ES-I3 (cell line): ENCODE results near the gene SORT1.

Source experiments
- H3K36me3 ChIP-seq: 2 replicates; pipeline ENCODE4 v1.6.1; 2013; ENCODE audit warnings: mild to moderate bottlenecking, low read length, control low read depth, moderate library complexity; ENCODE audit not compliant: insufficient read depth
- H3K4me1 ChIP-seq: 2 replicates; pipeline ENCODE4 v1.6.1; 2013; ENCODE audit warnings: mild to moderate bottlenecking, control low read depth, low read length; ENCODE audit not compliant: insufficient read depth
- H3K9ac ChIP-seq: 2 replicates; pipeline ENCODE4 v1.6.1; 2013; ENCODE audit warnings: low read depth, mild to moderate bottlenecking, low read length, moderate library complexity
- H3K9me3 ChIP-seq: 2 replicates; pipeline ENCODE4 v1.6.1; 2013; ENCODE audit warnings: mild to moderate bottlenecking, low read length, moderate library complexity; ENCODE audit not compliant: control insufficient read depth, insufficient read depth

The SORT1 gene

GRCh38 chr1:109392788-109393616, 4.7 kb downstream of the SORT1 start:
- no peaks in the 10 kb centered on the region for H3K9me3 ChIP-seq
- H3K36me3 ChIP-seq: no peaks in the 10 kb centered on the region
- H3K4me1 ChIP-seq: peaks cover 8% of the 10 kb centered on the region
- H3K9ac ChIP-seq: no peak overlapping the region

DNA sequence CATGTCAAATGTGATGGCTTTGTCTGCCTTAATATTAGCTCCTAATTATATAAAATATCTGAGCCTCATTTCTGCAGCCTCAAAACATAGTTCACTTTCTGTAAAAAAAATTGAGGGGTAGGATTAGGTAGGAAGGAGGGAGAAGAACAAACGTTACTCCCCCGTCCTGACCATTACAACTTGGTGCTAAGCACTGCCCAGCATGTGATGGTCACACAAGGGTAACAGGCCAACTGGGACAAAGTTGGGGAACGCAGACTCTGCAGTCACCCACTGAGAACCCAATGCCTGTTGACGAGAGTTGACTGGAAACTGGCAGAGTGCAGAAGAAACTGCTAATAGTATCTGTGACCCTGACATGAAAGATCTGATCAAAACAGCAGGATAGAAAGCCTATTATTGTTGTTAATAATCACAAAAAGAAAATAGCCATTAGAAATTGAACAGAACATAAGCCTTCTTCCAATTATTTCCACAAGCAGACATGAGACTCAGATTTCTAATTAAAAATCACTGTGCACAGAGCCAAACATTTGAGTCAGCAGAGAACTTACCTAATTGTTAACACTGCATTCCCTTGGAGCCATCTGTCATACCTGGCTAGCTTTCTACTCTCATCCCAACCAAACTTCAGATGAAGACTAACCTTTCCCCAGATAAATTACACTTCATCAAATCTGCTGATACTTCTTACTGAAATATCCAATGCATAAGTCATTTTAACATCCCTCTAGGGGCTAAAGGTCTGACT, 5.5 kb downstream of the SORT1 start:
- no peaks in the 10 kb centered on the region for H3K9me3 ChIP-seq
- no peak overlapping the region for H3K9ac ChIP-seq
- peaks cover 8% of the 10 kb centered on the region for H3K4me1 ChIP-seq

DNA sequence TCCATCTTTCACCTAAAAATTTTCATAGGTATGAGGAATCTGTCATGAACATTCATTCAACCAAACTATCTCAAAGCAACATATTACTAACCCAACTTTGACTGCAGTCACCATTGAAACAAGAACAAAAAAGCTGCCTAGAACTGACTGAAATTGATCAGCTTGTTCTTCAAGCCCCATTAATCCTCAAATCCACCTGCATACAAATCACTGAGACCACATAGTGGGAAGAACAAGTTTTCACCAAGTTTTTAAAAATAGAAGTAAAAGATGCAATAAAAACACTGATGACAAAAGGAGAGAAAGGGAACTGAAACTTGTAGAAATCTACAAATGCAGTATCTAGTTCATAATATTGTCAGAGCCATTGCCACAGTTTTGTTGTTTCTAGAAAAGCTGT, 6.1 kb downstream of the SORT1 start:
- H3K36me3 ChIP-seq: no peaks in the 10 kb centered on the region
- peaks cover 6% of the 10 kb centered on the region for H3K4me1 ChIP-seq
- no peak overlapping the region for H3K9ac ChIP-seq
- no peaks in the 10 kb centered on the region for H3K9me3 ChIP-seq

More for the DNA sequence above, 5.5 kb downstream of the SORT1 start:
- H3K36me3 ChIP-seq: no peaks in the 10 kb centered on the region

GRCh38 chr1:109391157-109391556, 6.6 kb downstream of the SORT1 start:
- Histone ChIP-seq H3K4me1 (peaks cover 2% of the 10 kb centered on the region; the same call in 1 of the 2 replicates), H3K36me3 (no peaks in the 10 kb centered on the region), H3K9me3 (no peaks in the 10 kb centered on the region), H3K9ac (no peak overlapping the region)

DNA sequence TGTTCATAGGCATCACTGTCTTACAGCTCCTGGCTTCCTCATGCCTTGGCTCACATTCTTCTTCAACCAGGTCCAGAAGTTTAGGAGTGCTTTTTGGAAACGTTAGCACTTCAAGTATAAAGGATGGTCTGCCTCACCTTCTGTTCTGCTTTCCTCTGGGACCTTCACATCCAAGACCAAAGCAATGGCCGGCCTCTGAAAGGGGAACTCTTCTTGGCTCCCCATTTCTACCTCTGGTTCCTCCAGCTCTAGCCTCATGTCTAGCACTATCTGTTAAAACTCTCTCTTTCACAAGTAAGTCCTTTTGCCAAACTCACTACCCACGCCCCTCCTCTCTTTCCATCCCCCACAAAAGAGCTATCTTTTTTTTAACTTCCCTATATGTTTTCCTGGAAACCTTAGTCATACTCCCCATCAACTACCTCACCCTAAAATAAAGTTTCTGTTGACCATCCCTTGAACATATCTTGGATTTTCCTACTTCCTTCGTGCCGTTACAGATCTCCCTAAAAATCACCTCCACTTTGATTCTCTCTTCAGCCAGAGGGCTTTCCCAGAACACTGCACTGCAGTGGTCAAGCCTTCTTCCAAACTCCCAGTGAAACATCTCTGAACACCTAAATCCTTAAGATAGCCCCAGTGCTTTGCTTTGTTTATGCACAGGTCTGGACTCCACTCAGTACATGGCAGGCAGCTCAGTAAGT, 7.9 kb downstream of the SORT1 start:
- H3K9ac ChIP-seq: no peak overlapping the region
- no peaks in the 10 kb centered on the region for H3K36me3 ChIP-seq
- H3K4me1 ChIP-seq: 0 out of 2 replicates have a peak, but pooled peaks cover 2% of the 10 kb centered on the region
- H3K9me3 ChIP-seq: no peaks in the 10 kb centered on the region

DNA sequence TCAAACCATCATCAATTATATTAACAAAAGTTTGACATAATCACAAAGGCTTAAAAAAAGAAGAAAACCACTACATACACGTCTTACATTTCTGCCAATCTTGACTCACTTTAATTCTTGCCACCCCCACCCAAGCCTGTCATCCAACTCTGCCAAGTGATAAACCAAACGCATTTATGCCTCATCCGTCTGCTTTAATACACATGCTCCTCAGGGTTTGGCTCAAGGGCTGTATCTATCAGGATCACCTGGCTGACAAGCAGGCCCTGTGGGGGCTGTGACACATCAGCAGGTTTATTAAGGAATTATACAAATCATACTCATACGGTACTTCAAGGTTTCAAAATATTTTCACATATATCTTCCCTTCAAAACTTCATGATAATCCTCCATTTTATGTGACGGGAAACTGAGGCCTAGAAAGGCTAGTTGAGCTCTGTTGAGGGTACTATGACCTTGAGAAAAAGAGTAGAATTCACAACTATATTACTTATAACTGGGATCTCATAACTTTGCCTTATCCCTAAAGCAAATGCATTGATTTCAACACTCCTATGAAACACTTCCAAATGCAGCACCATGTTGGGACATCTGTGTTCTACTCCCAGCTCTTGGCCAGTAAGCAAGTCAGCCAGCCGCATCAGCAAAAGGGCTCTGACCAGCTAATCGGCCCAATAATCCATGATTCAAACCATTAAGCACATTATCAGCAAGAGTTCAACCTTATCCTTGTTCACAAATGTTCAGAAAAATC, 8.7 kb downstream of the SORT1 start:
- peaks cover 5% of the 10 kb centered on the region; the same call in 1 of the 2 replicates for H3K4me1 ChIP-seq
- H3K36me3 ChIP-seq: no peaks in the 10 kb centered on the region
- H3K9me3 ChIP-seq: no peaks in the 10 kb centered on the region
- H3K9ac ChIP-seq: no peak overlapping the region

- Histone ChIP-seq H3K36me3 (no peaks in the 10 kb centered on the region), H3K4me1 (peaks cover 12% of the 10 kb centered on the region; the same call in 1 of the 2 replicates), H3K9ac (no peak overlapping the region), H3K9me3 (no peaks in the 10 kb centered on the region)
These were observed 9.5 kb downstream of the SORT1 start for GRCh38 chr1:109388208-109388711.

DNA sequence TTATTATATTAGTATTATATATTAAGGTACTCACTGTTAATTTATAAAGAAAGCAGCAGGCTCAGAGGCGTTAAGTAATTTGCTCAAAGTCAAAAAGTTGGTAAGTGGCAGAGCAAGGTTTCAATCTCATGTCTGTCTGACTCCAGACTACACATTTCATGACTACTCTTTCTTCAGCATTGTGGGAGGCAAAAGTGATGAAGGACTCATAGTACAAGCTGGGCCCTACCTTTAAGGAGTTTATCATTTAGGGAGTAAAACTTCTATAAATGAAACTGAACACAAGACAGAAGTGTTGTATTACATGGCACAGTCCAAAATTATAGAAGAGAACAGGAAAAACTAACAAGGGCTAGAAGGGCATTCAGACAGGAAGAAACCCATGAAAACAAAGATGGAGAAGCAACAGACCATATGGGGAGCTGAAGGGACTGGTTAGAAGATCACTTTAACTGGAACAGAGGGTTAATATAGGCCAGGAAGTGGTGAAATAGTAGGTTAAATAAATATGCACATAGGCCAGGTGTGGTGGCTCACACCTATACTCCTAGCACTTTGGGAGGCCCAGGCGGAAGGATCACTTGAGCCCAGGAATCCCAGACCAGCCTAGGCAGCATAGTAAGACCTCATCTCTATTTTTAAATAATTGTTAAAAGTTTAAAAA, 11.5 kb downstream of the SORT1 start:
- Histone ChIP-seq H3K9ac (no peak overlapping the region), H3K4me1 (peaks cover 18% of the 10 kb centered on the region; the same call in 1 of the 2 replicates), H3K9me3 (no peaks in the 10 kb centered on the region), H3K36me3 (no peaks in the 10 kb centered on the region)

DNA sequence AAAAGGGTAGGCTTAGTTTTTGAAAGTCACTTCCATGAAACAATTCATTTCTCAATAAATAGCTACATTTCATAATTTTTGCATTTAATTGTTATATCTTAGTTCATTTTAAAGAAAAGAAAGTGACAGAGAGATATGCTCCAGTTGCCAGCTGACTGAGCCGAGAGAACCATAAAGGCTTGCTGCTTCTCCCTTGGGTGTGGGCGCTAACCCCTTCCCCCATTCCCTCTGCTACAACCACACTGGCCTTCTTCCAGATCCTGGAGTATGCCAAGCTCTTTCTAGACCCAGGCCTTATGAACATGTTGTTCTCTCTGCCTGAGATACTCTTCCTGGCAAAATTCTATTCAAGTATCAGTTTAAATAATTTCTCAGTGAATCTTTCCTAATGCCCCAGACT, 12.3 kb downstream of the SORT1 start:
- Histone ChIP-seq H3K9me3 (no peaks in the 10 kb centered on the region), H3K4me1 (peaks cover 18% of the 10 kb centered on the region; the same call in 1 of the 2 replicates), H3K36me3 (no peaks in the 10 kb centered on the region), H3K9ac (no peak overlapping the region)

- Histone ChIP-seq H3K9me3 (no peaks in the 10 kb centered on the region), H3K9ac (no peak overlapping the region), H3K4me1 (peaks cover 18% of the 10 kb centered on the region; the same call in 1 of the 2 replicates), H3K36me3 (no peaks in the 10 kb centered on the region)
These were observed 13.9 kb downstream of the SORT1 start for GRCh38 chr1:109383854-109384253.

DNA sequence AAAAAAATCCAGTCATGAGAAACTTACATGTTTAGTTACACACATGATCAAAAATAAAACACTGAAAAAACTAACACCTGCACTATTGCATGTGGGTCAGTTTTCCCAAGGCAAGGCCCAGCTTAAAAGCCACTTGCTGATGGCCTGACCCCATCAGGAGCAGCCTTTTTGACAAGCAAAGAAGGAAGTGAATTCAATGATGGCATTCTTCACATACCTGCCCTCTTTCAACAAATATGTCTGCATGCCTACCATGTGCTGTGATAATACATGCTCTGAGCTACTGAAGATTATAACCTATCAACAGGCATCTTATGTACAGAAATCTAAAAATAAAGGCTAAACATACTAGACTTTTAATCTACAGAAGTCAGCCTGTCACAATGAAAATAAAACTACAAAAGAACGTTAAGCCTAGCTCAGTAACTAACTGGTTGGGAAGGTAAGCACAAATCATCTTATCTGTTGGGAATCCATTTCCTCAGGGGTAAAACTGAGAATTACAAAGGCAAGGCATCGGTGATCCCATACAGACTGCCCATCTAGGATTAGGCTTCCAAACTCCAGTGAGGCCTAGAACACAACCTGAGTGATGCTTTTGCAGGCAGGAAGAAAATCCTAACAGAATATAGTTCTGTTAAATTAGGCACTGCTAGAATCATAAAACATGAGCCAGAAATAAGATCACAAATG, 14.5 kb downstream of the SORT1 start:
- no peak overlapping the region for H3K9ac ChIP-seq
- H3K36me3 ChIP-seq: no peaks in the 10 kb centered on the region
- peaks cover 18% of the 10 kb centered on the region; the same call in 1 of the 2 replicates for H3K4me1 ChIP-seq
- H3K9me3 ChIP-seq: no peaks in the 10 kb centered on the region

DNA sequence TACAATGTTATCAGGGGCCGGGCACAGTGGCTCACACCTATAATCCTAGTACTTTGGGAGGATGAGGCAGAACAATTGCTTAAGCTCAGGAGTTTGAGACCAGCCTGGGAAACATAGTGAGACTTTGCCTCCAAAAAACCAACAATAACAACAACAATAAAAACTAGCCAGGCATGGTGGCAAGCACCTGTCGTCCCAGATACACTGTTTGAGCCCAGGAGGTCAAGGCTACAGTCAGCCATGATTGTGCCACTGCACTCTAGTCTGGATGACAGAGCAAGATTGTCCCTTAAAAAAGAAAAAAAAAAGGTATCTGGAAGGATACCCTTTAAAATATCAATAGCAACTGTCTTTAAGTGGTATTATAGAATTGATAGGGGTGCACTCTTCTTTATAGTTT, 16.1 kb downstream of the SORT1 start:
- Histone ChIP-seq H3K9me3 (no peaks in the 10 kb centered on the region), H3K36me3 (no peaks in the 10 kb centered on the region), H3K4me1 (peaks cover 18% of the 10 kb centered on the region; the same call in 1 of the 2 replicates), H3K9ac (no peak overlapping the region)

GRCh38 chr1:109379907-109380306, 17.8 kb downstream of the SORT1 start:
- no peaks in the 10 kb centered on the region for H3K36me3 ChIP-seq
- H3K9ac ChIP-seq: no peak overlapping the region
- H3K9me3 ChIP-seq: no peaks in the 10 kb centered on the region
- H3K4me1 ChIP-seq: peaks cover 18% of the 10 kb centered on the region; the same call in 1 of the 2 replicates
